Prostate gland (tissue), 2 donors: ENCODE measurements around the gene EHD1. TPM values are rescaled to one million over a fixed set of nuclear protein-coding genes. Genes with fewer than 3 reads are reported as not detected.

Experiments used
- DNase-seq: peaks from one replicate; pipeline ENCODE4 v3.0.0-alpha.2; 2019; ENCODE audit warnings: low spot score
- H3K27ac ChIP-seq, 2 donors: fragments of 200-600 bp; sonication (generic); 2 replicates each; pipeline ENCODE4 v1.5.1; 2017 to 2019
- H3K27me3 ChIP-seq: fragments of 200-600 bp; sonication (generic); replicated peaks from 2 replicates; pipeline ENCODE4 v1.5.1; 2019; ENCODE audit not compliant: insufficient read depth
- H3K36me3 ChIP-seq, 2 donors: fragments of 200-600 bp; sonication (generic); 1 replicate in 1 of 2; 2 replicates in 1 of 2; pipeline versions ENCODE4 v1.5.1 to v1.8.1; 2017 to 2019
- H3K4me1 ChIP-seq: fragments of 200-600 bp; sonication (generic); replicated peaks from 2 replicates; pipeline ENCODE4 v1.5.1; 2019
- H3K4me3 ChIP-seq, 2 donors: fragments of 200-600 bp; sonication (generic); 2 replicates each; pipeline ENCODE4 v1.5.1; 2017 to 2019
- H3K9me3 ChIP-seq: fragments of 200-600 bp; sonication (generic); 2 replicates; pipeline ENCODE4 v1.5.1; 2017
- POLR2A ChIP-seq: fragments of 450-650 bp; IDR thresholded peaks from one replicate; pipeline ENCODE4 v1.6.1; 2016; ENCODE audit warnings: antibody characterized with exemption, mild to moderate bottlenecking
- POLR2AphosphoS5 ChIP-seq: sonication (generic); formaldehyde crosslinking; IDR thresholded peaks from one replicate; pipeline ENCODE4 v1.6.1; 2017; ENCODE audit warnings: antibody characterized with exemption
- WGBS: methylation state at CpG from one replicate; pipeline ENCODE4 v1.1.5; 2018; 5-methylcytosine and 5-hydroxymethylcytosine counted together
- intact Hi-C: fragments of 100-400 bp; cut with DNase I; formaldehyde crosslinking; loops from one replicate; pipeline ENCODE4 v1.14.2; 2022
- total RNA-seq, 2 donors: library from RNA; depleted of rRNA; stranded (reverse); fragments of >200 nt; gene quantifications; one replicate each; pipeline ENCODE4 v1.1.0, GENCODE V29; 2016
- TF ChIP-seq, protein P1 (sequence below), 4 experiments: fragments of 200-600 bp in 2 of 4; fragments of 450-650 bp in 2 of 4; sonication (generic) in 2 of 4; IDR thresholded peaks; 1 replicate in 3 of 4; 2 replicates in 1 of 4; pipeline ENCODE4 v1.5.1; 2016 to 2019; ENCODE audit warnings: antibody characterized with exemption in 4 of 4, mild to moderate bottlenecking in 2 of 4, moderate library complexity in 2 of 4

EHD1 gene
- total RNA-seq, 2 donors from 2014 or later: 38.8 to 104 TPM

DNA sequence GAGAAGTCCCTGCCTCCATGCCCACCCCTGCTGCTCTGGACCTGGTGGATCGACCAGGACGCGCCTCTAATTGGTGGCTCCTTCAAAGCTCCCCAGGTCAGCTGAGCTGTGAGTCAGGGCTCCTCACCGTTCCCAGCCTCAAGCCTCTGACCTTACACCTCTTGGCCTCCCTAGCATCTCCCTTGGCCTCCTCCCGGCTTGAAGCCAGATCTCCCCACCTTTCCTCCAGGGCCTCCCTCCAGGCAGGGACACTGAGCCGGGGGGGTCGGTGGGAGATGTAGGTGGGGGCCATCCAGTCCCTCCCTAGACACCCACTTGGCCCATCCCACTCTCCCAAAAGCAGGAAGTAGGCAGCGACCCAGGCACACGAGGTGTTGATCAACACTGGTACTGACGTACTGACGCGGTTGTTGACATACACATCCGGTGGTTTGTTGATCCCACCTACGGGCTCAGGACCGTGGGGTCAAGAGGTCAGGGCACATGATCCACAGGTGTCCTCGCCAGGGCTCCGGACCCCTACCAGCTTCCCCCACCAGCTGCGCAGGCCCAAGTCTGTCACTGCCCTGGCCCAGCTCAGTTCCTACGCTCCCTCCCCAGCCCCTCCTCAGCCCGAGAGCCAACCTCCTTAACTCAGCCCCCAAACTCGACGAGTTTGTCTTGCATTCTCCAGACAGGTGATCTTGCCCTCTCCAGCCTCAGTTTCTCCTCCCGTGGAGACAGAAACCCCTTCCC, 37.8 kb upstream of the EHD1 start:
- TF ChIP-seq, protein P1, sequence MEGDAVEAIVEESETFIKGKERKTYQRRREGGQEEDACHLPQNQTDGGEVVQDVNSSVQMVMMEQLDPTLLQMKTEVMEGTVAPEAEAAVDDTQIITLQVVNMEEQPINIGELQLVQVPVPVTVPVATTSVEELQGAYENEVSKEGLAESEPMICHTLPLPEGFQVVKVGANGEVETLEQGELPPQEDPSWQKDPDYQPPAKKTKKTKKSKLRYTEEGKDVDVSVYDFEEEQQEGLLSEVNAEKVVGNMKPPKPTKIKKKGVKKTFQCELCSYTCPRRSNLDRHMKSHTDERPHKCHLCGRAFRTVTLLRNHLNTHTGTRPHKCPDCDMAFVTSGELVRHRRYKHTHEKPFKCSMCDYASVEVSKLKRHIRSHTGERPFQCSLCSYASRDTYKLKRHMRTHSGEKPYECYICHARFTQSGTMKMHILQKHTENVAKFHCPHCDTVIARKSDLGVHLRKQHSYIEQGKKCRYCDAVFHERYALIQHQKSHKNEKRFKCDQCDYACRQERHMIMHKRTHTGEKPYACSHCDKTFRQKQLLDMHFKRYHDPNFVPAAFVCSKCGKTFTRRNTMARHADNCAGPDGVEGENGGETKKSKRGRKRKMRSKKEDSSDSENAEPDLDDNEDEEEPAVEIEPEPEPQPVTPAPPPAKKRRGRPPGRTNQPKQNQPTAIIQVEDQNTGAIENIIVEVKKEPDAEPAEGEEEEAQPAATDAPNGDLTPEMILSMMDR (IDR thresholded peaks at IDR 0.05): no peak
- peak; percentile 43 for TF ChIP-seq POLR2AphosphoS5
- Histone ChIP-seq H3K9me3 (no peaks in the 10 kb centered on the region), H3K27ac (peak overlapping the region; percentile 71 to 80), H3K4me3 (peak overlapping the region; percentile 76 to 92), H3K4me1 (peaks cover 17% of the 10 kb centered on the region), H3K27me3 (no peaks in the 10 kb centered on the region), H3K36me3 (peaks cover 14 to 20% of the 10 kb centered on the region in 2 donors)
- no peak for DNase-seq
- 4% methylated on average over 23 of the region's 23 CpGs for WGBS
- intact Hi-C loops: loop anchor here (2.0 to 10.0 kb wide), 2 partner anchors 99 to 199 kb away; partner anchors contain the start of genes ARL2, TM7SF2 and ZNHIT2

DNA sequence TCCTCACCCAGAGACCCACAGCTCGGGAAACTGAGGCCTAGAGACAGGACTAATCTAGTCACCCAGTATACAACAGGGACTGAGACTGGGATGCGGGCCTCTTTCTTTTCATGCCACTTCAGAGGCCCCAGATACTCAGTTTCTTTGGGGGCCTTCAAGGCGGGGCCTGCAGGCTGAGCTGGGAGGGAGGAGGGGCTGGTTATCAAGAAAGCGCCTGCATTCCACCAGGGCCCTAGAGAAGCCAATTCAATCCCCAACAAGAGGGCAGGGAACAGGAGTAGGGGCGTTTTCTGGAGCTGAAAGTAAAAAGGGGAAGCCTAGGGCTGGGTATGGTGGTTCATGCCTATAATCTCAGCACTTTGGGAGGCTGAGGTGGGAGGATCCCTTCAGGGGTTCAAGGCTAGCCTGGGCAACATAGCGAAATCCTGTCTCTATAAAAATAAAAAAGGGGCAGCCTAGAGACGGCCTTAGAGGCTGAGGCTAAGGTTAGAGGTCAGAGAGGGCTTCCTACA, 37.0 kb upstream of the EHD1 start:
- WGBS: 77% methylated on average over 7 of the region's 7 CpGs
- intact Hi-C loops: loop anchor here (10.0 kb wide), 1 partner anchor 199 kb away; the partner anchor contains the start of genes TM7SF2 and ZNHIT2
- Histone ChIP-seq H3K9me3 (no peaks in the 10 kb centered on the region), H3K27ac (peak overlapping the region in 1 of 2 donors; percentile 71), H3K27me3 (no peaks in the 10 kb centered on the region), H3K4me3 (peak overlapping the region in 1 of 2 donors; percentile 92), H3K4me1 (peaks cover 17% of the 10 kb centered on the region), H3K36me3 (peaks cover 19 to 28% of the 10 kb centered on the region in 2 donors)
- no peak for TF ChIP-seq POLR2AphosphoS5
- TF ChIP-seq, protein P1 (IDR thresholded peaks at IDR 0.05): no peak
- TF ChIP-seq POLR2A: no peak
- DNase-seq: no peak

- Histone ChIP-seq H3K4me1 (peaks cover 17% of the 10 kb centered on the region), H3K36me3 (peaks cover 25 to 41% of the 10 kb centered on the region in 2 donors), H3K27me3 (no peaks in the 10 kb centered on the region), H3K4me3 (no peak overlapping the region), H3K27ac (no peak overlapping the region), H3K9me3 (no peaks in the 10 kb centered on the region)
- intact Hi-C loops: loop anchor here (10.0 kb wide), 1 partner anchor 201 kb away; the partner anchor contains the start of genes TM7SF2 and ZNHIT2
- whole genome bisulfite sequencing: 97% methylated on average over 8 of the region's 17 CpGs
- DNase-seq: no peak
- TF ChIP-seq, protein P1 (IDR thresholded peaks at IDR 0.05): no peak
- TF ChIP-seq POLR2A: no peak
- no peak for TF ChIP-seq POLR2AphosphoS5
Measured at GRCh38 chr11:64914123-64914522, 35.7 kb upstream of the EHD1 start.

GRCh38 chr11:64913171-64913727, 34.8 kb upstream of the EHD1 start:
- H3K36me3 ChIP-seq: peaks cover 27 to 47% of the 10 kb centered on the region in 2 donors

More at GRCh38 chr11:64913171-64913727, 34.8 kb upstream of the EHD1 start:
- intact Hi-C loops: loop anchor here (10.0 kb wide), 1 partner anchor 202 kb away; the partner anchor contains the start of genes TM7SF2 and ZNHIT2
- Histone ChIP-seq H3K4me3 (no peak overlapping the region), H3K27me3 (no peaks in the 10 kb centered on the region), H3K4me1 (peaks cover 16% of the 10 kb centered on the region), H3K9me3 (no peaks in the 10 kb centered on the region), H3K27ac (no peak overlapping the region)
- DNase-seq: no peak
- WGBS: 90% methylated on average over 18 of the region's 18 CpGs
- TF ChIP-seq POLR2A: no peak
- no peak for TF ChIP-seq POLR2AphosphoS5
- TF ChIP-seq, protein P1 (IDR thresholded peaks at IDR 0.05): no peak
